GM21529 (cell line): ENCODE results near the gene RRP1.

Experiments used
- ATAC-seq: cut with Tn5 transposase; IDR thresholded peaks from one replicate; pipeline ENCODE4 v1.9.1; 2021; ENCODE audit not compliant: unreplicated experiment

Gene RRP1

GRCh38 chr21:43775190-43775589, 14.2 kb upstream of the RRP1 start:
- no peak for ATAC-seq

- ATAC-seq: peak; percentile 59
Observed at GRCh38 chr21:43775795-43776430, 13.5 kb upstream of the RRP1 start, which contains the start of gene CSTB. TSS of gene CSTB (minus strand) at chr21:43776308. CDS start at chr21:43776269, 39 bp downstream.

- ATAC-seq: no peak
Observed at GRCh38 chr21:43777953-43778352, 11.4 kb upstream of the RRP1 start.

DNA sequence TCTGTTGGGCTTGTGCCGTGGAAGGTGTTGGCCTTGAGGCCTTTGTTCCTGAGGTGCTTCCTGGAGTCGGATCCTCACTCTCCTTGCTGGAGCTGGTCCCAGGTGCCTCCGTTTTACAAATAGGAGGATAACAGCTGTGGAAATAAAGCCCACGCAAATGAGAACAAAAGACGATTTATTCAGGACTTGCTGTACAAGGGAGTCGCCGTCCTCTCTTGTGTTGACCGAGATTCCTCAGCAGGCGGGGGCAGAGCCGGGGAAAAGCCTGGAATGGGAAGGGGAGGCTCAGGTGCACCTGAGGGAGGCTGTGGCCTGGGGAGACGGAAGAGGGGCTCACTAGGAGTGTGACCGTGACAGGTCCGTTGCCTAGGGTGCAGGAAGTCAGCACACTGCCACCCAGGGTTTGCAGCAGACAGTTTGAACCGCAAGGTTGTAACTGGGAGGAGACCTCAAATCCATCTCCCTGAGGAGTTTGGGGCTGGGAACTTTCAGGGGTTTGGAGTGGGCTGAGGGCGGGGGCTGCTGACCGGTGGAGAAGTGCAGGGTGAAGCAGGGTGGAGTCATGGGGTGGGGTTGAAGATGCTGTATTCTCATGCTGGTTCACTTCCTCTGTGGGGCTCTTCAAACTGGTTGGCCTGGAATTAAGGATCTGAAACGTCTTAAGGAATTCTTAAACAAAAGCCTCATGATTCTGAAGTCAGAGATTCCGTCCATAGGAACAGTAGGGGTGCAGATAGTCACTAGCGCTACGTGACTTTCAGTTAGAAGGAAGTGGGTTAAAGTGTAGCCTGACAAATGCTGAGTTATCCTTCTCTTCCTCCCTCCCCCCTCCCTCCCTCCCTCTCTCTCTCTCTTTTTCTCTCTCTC, 10.7 kb upstream of the RRP1 start:
- ATAC-seq: no peak

DNA sequence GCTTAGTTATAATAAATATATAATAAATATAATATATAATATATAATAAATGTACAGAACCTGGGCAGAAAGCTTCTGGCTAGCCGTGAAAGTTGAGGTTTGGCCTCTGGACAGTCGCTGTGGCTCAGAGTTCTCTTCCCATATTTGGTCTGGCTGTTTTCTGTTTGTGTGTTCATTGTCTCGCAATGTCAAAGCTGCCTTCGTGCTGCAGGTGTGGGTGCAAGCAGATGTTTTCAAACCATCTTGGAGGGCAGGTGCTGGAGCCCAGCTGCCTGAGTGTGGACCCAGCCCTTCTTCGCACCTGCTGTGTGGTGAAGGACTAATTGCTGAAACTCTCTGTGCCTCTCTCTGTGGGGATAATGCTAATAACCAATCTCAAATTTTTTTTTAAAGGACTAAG, 9.7 kb upstream of the RRP1 start:
- ATAC-seq: no peak

DNA sequence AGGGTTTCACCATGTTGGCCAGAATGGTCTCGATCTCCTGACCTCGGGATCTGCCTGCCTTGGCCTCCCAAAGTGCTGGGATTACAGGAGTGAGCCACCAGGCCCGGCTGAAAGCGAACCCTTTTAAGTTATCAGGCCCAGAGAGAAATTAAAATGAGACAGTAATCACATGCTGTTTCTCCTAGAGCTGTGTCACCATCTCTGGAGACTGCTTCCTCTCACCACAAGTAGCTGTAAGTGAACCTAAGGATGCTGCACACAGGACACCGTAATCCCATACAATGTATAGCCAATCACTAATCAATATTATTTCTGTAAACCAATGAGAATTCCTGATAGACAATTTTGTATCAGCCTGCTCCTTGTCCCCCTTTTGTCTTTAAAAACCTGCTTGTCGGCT, 7.5 kb upstream of the RRP1 start:
- no peak for ATAC-seq

DNA sequence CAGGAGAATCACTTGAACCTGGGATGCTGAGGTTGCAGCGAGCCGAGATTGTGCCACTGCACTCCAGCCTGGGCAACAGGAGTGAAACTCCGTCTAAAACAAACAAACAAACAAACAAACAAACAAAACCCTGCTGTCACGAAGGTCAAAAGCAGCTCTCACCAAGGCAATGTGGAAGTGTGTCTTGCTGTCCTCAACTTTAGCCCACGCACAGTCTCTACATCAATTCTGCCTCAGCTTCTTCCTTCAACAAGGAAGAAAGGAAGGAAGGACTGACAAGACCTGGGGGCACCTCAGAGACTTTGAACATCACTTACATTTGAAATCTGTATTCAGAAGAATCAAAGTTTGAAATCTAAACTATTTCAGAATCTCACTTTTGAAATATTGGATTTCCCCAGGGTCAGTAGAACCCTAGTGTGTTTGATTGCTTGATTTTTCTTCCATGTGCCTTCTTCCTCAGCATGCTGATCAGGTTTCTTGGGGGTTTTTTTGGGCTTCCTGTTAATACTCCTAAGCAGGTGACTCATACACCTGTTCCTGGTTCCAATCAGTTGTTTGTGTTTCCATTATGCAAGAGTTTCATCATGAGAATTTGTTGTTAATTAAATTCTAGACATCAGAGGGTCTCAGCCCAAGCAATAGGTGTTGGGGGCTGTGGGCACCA, 6.8 kb upstream of the RRP1 start:
- no peak for ATAC-seq

GRCh38 chr21:43783098-43783700, 6.2 kb upstream of the RRP1 start:
- no peak for ATAC-seq

DNA sequence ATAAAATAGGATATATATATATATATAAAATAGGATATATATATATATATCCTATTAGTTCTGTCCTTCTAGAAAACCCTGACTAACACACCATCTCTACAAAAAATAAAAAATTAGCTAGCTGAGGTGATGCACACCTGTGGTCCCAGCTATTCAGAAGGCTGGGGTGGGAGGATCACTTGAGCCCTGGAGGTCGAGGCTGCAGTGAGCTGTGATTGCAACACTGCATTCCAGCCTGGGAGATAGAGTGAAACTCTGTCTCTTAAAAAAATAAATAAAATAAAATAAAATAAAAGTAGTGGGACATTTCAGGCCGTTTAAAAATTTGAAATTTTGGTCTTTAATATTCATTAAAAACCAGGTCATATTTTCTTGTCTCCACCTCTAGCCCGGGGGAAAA, 4.2 kb upstream of the RRP1 start:
- ATAC-seq: no peak

DNA sequence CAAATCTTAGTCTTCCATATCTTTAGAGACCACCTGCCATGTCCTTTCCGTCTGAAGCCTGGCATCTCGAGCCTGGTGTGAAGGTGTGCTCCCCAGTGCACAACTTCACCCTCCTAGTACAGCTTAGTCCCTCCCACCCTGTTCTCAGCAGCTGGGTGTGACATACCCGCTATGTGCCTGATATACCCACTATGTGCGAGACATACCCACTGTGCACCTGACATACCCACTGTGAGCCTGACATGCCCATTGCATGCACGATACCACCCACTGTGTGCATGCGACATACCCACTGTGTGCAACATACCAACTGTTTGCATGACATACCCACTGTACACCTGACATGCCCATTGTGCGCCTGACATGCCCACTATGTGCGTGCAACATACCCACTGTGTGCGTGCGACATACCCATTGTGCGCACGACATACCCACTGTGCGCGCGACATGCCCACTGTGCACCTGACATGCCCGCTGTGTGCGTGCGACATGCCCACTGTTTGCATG, 3.0 kb upstream of the RRP1 start:
- ATAC-seq: no peak

- no peak for ATAC-seq
Observed at GRCh38 chr21:43786807-43787440, 2.5 kb upstream of the RRP1 start.

- ATAC-seq: no peak
Observed at GRCh38 chr21:43790010-43790524, 690 bp downstream of the RRP1 start.

DNA sequence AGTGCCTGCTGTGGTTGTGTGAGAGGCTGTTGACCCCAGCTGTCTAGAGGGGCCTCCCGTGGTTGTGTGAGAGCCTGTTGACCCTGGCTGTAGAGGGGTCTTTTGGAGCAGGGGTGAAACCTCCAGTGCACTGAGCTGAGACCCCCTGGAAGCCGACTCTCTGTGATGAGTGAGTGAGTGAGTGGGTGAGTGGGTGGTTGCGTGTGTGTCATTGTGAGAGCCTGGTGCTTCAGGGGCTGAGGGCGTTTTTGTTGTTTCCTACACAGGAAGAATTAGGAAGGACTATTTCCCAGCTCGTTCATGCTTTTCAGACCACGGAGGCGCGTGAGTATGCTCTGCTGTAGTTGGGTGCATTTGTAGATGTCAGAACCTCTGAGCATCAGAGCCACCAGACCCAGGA, 3.0 kb downstream of the RRP1 start:
- ATAC-seq: no peak

- ATAC-seq: no peak
Observed at GRCh38 chr21:43793243-43793642, 3.9 kb downstream of the RRP1 start.

DNA sequence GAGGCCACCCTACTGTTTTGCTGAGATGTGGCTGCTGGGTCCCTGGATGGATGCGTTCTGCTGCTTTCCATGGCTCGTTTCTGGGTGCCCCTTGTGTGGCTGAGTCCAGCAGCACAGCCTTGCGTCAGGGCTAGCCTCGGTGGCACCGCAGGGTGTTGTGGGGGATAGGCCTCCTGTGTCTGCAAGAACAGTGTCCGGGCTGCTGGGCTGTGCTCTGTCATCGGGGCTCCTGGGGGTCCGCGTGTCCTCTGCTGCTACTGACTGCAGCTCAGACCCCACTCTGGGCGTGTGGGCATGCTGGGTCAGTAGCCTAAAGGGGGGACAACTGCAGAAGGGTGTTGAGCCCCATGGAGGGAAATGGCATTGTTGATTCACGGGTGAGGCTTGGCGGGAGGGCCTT, 4.9 kb downstream of the RRP1 start:
- no peak for ATAC-seq

- no peak for ATAC-seq
Observed at GRCh38 chr21:43794857-43795256, 5.5 kb downstream of the RRP1 start.

DNA sequence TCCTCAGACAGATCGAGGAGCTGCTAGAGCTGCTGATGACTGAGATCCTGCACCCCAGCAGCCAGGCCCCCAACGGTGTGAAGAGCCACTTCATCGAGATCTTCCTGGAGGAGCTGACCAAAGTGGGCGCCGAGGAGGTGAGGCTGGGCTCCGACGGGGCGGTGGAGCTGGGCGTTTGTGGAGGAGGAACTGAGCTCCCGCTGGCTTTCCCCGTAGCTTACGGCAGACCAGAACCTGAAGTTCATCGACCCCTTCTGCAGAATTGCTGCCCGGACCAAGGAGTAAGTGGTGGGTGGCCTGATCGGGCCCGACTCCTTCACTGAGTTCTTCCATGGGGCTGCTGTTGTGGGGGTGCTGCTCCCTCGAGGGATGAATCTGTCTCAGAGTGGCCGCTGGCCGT, 8.0 kb downstream of the RRP1 start:
- no peak for ATAC-seq

GRCh38 chr21:43797925-43798715, 8.7 kb downstream of the RRP1 start:
- ATAC-seq: no peak

DNA sequence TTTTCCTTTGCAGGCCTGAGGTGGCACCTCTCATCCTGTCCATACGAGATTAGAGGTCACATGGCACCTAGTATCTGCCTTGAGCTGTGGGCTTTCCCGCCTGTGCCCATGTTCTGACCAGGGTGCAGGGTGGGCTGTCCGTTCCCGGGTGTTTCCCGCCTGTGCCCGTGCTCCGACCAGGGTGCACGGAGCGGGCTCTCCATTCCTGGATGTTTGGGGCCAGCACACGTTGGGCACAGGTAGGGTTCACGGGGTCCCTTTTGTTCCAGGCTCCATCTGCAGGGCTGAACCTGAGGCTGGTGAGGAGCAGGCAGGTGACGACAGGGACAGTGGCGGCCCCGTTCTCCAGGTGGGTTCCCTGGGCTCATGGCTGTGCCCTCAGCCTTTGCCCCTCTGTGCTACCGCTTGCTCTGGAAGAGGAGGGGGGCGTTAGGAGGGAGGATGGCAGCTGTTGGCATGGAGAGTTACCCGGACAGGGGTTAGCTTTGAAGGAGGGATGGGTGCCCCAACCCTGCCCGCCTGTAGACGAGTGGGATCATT, 10.0 kb downstream of the RRP1 start:
- ATAC-seq: no peak

DNA sequence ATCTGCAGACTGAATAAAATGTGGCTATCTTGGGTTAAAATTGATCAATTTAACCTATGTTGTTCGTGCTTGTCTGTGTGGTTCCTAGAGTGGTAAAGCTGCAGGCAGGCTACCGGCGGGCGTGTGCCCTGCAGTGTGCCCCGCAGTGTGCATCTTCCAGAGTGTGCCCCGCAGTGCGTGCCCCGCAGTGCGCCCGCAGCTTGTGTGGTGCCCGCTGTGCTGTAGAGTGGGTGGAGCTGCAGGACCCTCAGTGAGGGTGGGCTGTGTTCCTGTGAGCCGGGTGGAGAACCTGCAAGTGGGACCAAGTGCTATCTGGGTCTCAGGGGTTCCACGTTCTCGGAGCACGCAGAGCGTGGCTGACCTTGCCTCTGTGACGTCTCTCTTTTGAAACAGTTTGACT, 10.7 kb downstream of the RRP1 start:
- ATAC-seq: no peak
